HepG2 (cell line): ENCODE data around the gene ACOT13. TPM values are rescaled to one million over a fixed set of nuclear protein-coding genes. Genes with fewer than 3 reads are reported as not detected.

ENCODE experiments used
- ATAC-seq: fragments of 200-7000 bp; cut with Tn5 transposase; 3 replicates; pipeline ENCODE4 v1.9.1; 2020; ENCODE audit warnings: mild to moderate bottlenecking, moderate library complexity
- BruUV-seq: library from RNA; stranded (reverse); fragments of 400-500 nt; replicated peaks from 2 replicates; lab custom pipeline; 2021; lab: Mats Ljungman, UMichigan
- CTCF ChIA-PET: fragments of 300-600 bp; formaldehyde crosslinking; extraction: SDS; loops from one replicate; lab custom pipeline; 2021; ENCODE audit warnings: low total read pairs, inconsistent platforms, low intra/inter-chr PET ratio; lab: Yijun Ruan, JAX
- POLR2A ChIA-PET: fragments of 350-600 bp; sonication (Branson Sonifier 250); formaldehyde crosslinking; loops from one replicate; lab custom pipeline; 2020; ENCODE audit warnings: antibody characterized with exemption, inconsistent platforms; lab: Yijun Ruan, JAX
- DNase-seq: peaks from one replicate; pipeline ENCODE4 v3.0.0-alpha.2; 2015; ENCODE audit warnings: low spot score
- FAIRE-seq: peaks from 3 replicates; lab custom pipeline; 2011; peaks lifted over from hg19 to GRCh38; lab: Jason Lieb, UNC
- H2AFZ ChIP-seq: one replicate; pipeline ENCODE4 v1.6.1; 2011; ENCODE audit warnings: low read length, inconsistent platforms
- H3K27ac ChIP-seq: fragments of 300-600 bp; 3 replicates; pipeline ENCODE4 v1.8.0; 2011; ENCODE audit warnings: mixed run types, mild to moderate bottlenecking, mixed read lengths, low read length, inconsistent platforms; ENCODE audit not compliant: insufficient read depth; ENCODE audit errors: extremely low read length
- H3K27me3 ChIP-seq, 2 experiments: fragments of 200-600 bp in 1 of 2; 2 replicates in 1 of 2; 3 replicates in 1 of 2; pipeline versions ENCODE4 v1.6.0 to v1.8.0; 2011; ENCODE audit warnings: low read length in 2 of 2, mild to moderate bottlenecking in 2 of 2, moderate library complexity in 2 of 2, inconsistent platforms in 1 of 2; ENCODE audit not compliant: insufficient read depth in 2 of 2, control insufficient read depth in 1 of 2
- H3K36me3 ChIP-seq, 2 experiments: fragments of 200-600 bp in 1 of 2; replicated peaks in 1 of 2; 2 replicates in 1 of 2; 3 replicates in 1 of 2; pipeline versions ENCODE4 v1.5.1 to v1.8.0; 2011; ENCODE audit warnings: low read length in 2 of 2, inconsistent platforms in 1 of 2; ENCODE audit not compliant: insufficient read depth in 2 of 2, control insufficient read depth in 1 of 2
- H3K4me1 ChIP-seq: 2 replicates; pipeline ENCODE4 v1.5.1; 2012; ENCODE audit warnings: low read length, inconsistent platforms; ENCODE audit not compliant: insufficient read depth
- H3K4me2 ChIP-seq: 2 replicates; pipeline ENCODE4 v1.6.0; 2011; ENCODE audit warnings: low read depth, low read length, inconsistent platforms
- H3K4me3 ChIP-seq, 3 experiments: fragments of 200-600 bp in 1 of 3; sonication (generic), shearing (Covaris generic) in 1 of 3; replicated peaks in 1 of 3; 2 replicates each; pipeline ENCODE4 v1.5.1; 2011 to 2016; ENCODE audit warnings: low read length in 3 of 3, inconsistent platforms in 2 of 3, low read depth in 2 of 3, mild to moderate bottlenecking in 2 of 3, control low read depth in 1 of 3, mixed read lengths in 1 of 3; ENCODE audit not compliant: insufficient read depth in 1 of 3
- H3K79me2 ChIP-seq: one replicate; pipeline ENCODE4 v1.6.1; 2011; ENCODE audit warnings: low read length, inconsistent platforms; ENCODE audit not compliant: insufficient read depth
- H3K9ac ChIP-seq: 2 replicates; pipeline ENCODE4 v1.6.0; 2011; ENCODE audit warnings: mild to moderate bottlenecking, low read depth, low read length, inconsistent platforms; ENCODE audit not compliant: insufficient read depth
- H3K9me3 ChIP-seq: 2 replicates; pipeline ENCODE4 v1.5.1; 2012; ENCODE audit warnings: mild to moderate bottlenecking, low read length
- H4K20me1 ChIP-seq: 2 replicates; pipeline ENCODE4 v1.6.0; 2011; ENCODE audit warnings: inconsistent platforms, mild to moderate bottlenecking, low read length, moderate library complexity; ENCODE audit not compliant: insufficient read depth
- WGBS: methylation state at CpG from one replicate; pipeline ENCODE4 v1.1.6; 2017; ENCODE audit warnings: low lambda C conversion rate; 5-methylcytosine and 5-hydroxymethylcytosine counted together
- in situ Hi-C: cut with HindIII; loops from 2 replicates; pipeline ENCODE4 v1.10.0; 2017; ENCODE audit warnings: low pct_unique_long_range_greater_than_20kb; ENCODE audit not compliant: extremely low pct_ligation_motif_present
- intact Hi-C: fragments of 100-400 bp; cut with micrococcal nuclease; formaldehyde crosslinking; loops from one replicate; pipeline ENCODE4 v1.10.0; 2022; ENCODE audit not compliant: unreplicated experiment
- polyA plus RNA-seq, 8 experiments: library from polyadenylated mRNA; depleted of rRNA in 3 of 8; stranded (reverse) in 7 of 8; unstranded in 1 of 8; fragments of >200 nt; fragmentation: Illumina TruSeq in 4 of 8; extraction: Trizol in 4 of 8; gene quantifications; 2 replicates each; pipeline versions ENCODE4 v1.2.1 to v1.2.3, GENCODE V29; 2011 to 2016; ENCODE audit warnings: low read depth in 4 of 8, missing spikeins in 1 of 8, mixed read lengths in 1 of 8; ENCODE audit not compliant: insufficient read depth in 1 of 8
- total RNA-seq, 5 experiments: library from RNA; depleted of rRNA; stranded (reverse); fragments of >200 nt; fragmentation: Illumina TruSeq; extraction: Trizol; gene quantifications; 2 replicates each; pipeline ENCODE4 v1.2.3, GENCODE V29; 2016; ENCODE audit warnings: low read depth in 1 of 5
- TF ChIP-seq, protein P1 (sequence below), 2 experiments: sonication (generic) in 1 of 2; formaldehyde crosslinking in 1 of 2; IDR thresholded peaks; 2 replicates each; pipeline versions ENCODE4 v1.4.0 to v1.6.1; 2016 to 2020; ENCODE audit warnings: borderline replicate concordance in 1 of 2, low read depth in 1 of 2, mild to moderate bottlenecking in 1 of 2, missing genetic modification reagents in 1 of 2

The ACOT13 gene
- total and polyA plus RNA-seq, 2 of the 13 experiments (the other 11 are each of a cell fraction or from before 2014, with no cell fraction given): 31.5 to 45.1 TPM

DNA sequence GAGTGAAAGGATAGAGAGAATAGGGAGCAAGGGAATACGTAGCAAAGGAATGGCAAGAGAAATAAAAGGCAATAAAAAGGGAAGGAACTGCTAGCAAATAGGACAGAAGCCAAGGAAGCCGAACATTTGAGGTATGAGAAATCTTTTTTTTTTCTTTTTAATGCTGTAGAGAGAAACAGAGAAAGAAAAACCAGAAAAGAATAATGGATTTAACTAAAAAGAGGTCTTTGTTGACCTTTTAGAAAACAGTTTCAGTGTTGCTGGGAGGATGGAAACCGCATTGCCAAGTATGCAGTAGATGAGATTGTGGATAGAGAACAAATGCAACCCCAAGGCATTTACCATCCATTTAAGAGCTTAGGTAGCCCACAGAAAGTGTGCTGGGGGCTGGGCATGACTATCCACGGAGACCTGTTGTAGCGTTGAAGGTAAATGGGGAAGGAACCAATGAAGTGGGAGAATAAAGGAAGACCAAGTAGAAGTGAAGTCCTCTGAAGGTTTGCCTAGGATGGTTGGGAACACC is 75.4 kb downstream of the ACOT13 start:
- CTCF ChIA-PET: no interaction called here
- H3K4me1 ChIP-seq: no peaks in the 10 kb centered on the region
- no peak for DNase-seq
- TF ChIP-seq, protein P1, sequence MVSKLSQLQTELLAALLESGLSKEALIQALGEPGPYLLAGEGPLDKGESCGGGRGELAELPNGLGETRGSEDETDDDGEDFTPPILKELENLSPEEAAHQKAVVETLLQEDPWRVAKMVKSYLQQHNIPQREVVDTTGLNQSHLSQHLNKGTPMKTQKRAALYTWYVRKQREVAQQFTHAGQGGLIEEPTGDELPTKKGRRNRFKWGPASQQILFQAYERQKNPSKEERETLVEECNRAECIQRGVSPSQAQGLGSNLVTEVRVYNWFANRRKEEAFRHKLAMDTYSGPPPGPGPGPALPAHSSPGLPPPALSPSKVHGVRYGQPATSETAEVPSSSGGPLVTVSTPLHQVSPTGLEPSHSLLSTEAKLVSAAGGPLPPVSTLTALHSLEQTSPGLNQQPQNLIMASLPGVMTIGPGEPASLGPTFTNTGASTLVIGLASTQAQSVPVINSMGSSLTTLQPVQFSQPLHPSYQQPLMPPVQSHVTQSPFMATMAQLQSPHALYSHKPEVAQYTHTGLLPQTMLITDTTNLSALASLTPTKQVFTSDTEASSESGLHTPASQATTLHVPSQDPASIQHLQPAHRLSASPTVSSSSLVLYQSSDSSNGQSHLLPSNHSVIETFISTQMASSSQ (IDR thresholded peaks at IDR 0.05; ENCODE audit: low read depth): no peak
- TF ChIP-seq, protein P1 (CRISPR knock-in tag; IDR thresholded peaks at IDR 0.05; ENCODE audit: borderline replicate concordance): no peak
- TF ChIP-seq, all 625 proteins: peak for 0
- Histone ChIP-seq H2AFZ (no peak overlapping the region), H4K20me1 (no peaks in the 10 kb centered on the region), H3K27me3 (peaks cover 0 to 3% of the 10 kb centered on the region in 2 experiments; a peak in 1 of 5 replicates), H3K4me3 (no peak overlapping the region), H3K36me3 (no peaks in the 10 kb centered on the region), H3K9ac (no peak overlapping the region), H3K27ac (no peak overlapping the region), H3K9me3 (no peaks in the 10 kb centered on the region), H3K79me2 (no peaks in the 10 kb centered on the region), H3K4me2 (no peak overlapping the region)
- BruUV-seq: no TSS peak
- POLR2A ChIA-PET: interaction anchor here (1.4 to 1.7 kb wide), 2 partner anchors 21 to 33 kb away, joined by 5 to 11 read pairs; partner anchors contain the start of gene GMNN
- FAIRE-seq: no peak
- ATAC-seq: no peak
- in situ Hi-C loops: no loop called here
- intact Hi-C loops: no loop called here
- WGBS: 75% methylated on average over 5 of the region's 5 CpGs
